H1 (cell line): ENCODE results near the gene LCN2. TPM values are rescaled to one million over a fixed set of nuclear protein-coding genes. Genes with fewer than 3 reads are reported as not detected.

Experiments used
- CTCF ChIA-PET: fragments of 300-600 bp; sonication (Branson Sonifier 250); formaldehyde crosslinking; loops from one replicate; lab custom pipeline; 2021; ENCODE audit not compliant: partially characterized antibody; lab: Charles Lee
- POLR2A ChIA-PET: fragments of 300-600 bp; sonication (Branson Sonifier 250); formaldehyde crosslinking; loops from one replicate; lab custom pipeline; 2021; ENCODE audit warnings: inconsistent platforms; ENCODE audit not compliant: partially characterized antibody; lab: Charles Lee
- DNase-seq, 2 experiments: peaks; one replicate each; pipeline versions ENCODE4 v3.0.0 to v3.0.0-alpha.2; 2010 to 2022; ENCODE audit warnings: low spot score in 2 of 2, low read depth in 1 of 2, mixed read lengths in 1 of 2
- FAIRE-seq: peaks from 2 replicates; lab custom pipeline; 2011; peaks lifted over from hg19 to GRCh38; lab: Jason Lieb, UNC
- H2AFZ ChIP-seq: 2 replicates; pipeline ENCODE4 v1.8.1; 2012; ENCODE audit warnings: low read length, inconsistent platforms
- H2AK5ac ChIP-seq: 2 replicates; pipeline ENCODE4 v1.6.1; 2013; ENCODE audit warnings: low read depth, low read length
- H2BK120ac ChIP-seq: replicated peaks from 2 replicates; pipeline ENCODE3; 2013; ENCODE audit warnings: low read depth, low read length, inconsistent platforms
- H2BK12ac ChIP-seq: 2 replicates; pipeline ENCODE4 v1.6.1; 2013; ENCODE audit warnings: low read depth, low read length
- H2BK15ac ChIP-seq: 2 replicates; pipeline ENCODE4 v1.6.1; 2013; ENCODE audit warnings: low read length
- H2BK20ac ChIP-seq: 2 replicates; pipeline ENCODE4 v1.6.1; 2013; ENCODE audit warnings: low read length
- H2BK5ac ChIP-seq: 2 replicates; pipeline ENCODE4 v1.6.1; 2013; ENCODE audit warnings: low read depth, low read length
- H3K14ac ChIP-seq: 2 replicates; pipeline ENCODE4 v1.6.1; 2013; ENCODE audit warnings: inconsistent platforms; ENCODE audit not compliant: insufficient read length
- H3K18ac ChIP-seq: 2 replicates; pipeline ENCODE4 v1.6.1; 2013; ENCODE audit warnings: low read length; ENCODE audit errors: extremely low read depth
- H3K23ac ChIP-seq: 2 replicates; pipeline ENCODE4 v1.6.1; 2013; ENCODE audit warnings: inconsistent platforms; ENCODE audit not compliant: insufficient read length
- H3K23me2 ChIP-seq: 2 replicates; pipeline ENCODE4 v1.6.1; 2013; ENCODE audit warnings: low read depth, low read length
- H3K27ac ChIP-seq: 2 replicates; pipeline ENCODE4 v1.6.1; 2011; ENCODE audit warnings: low read depth, low read length, inconsistent platforms
- H3K27me3 ChIP-seq, 4 experiments: replicated peaks in 1 of 4; 1 replicate in 1 of 4; 2 replicates in 3 of 4; pipeline versions ENCODE4 v1.6.1 to v1.8.1; 2011 to 2013; ENCODE audit warnings: low read length in 3 of 4, mild to moderate bottlenecking in 3 of 4, inconsistent platforms in 2 of 4, mixed read lengths in 2 of 4, moderate library complexity in 1 of 4; ENCODE audit not compliant: control insufficient read depth in 3 of 4, insufficient read depth in 3 of 4; ENCODE audit errors: extremely low read depth in 1 of 4
- H3K36me3 ChIP-seq, 4 experiments: 2 replicates each; pipeline versions ENCODE4 v1.6.1 to v1.8.1; 2011 to 2013; ENCODE audit warnings: mild to moderate bottlenecking in 4 of 4, low read length in 3 of 4, moderate library complexity in 2 of 4, control low read depth in 1 of 4, inconsistent platforms in 1 of 4; ENCODE audit not compliant: insufficient read depth in 4 of 4, control insufficient read depth in 2 of 4
- H3K4ac ChIP-seq: replicated peaks from 2 replicates; pipeline ENCODE3; 2013; ENCODE audit warnings: low read length, low read depth, mixed read lengths, inconsistent platforms; ENCODE audit not compliant: insufficient read length
- H3K4me1 ChIP-seq, 4 experiments: replicated peaks in 1 of 4; 1 replicate in 1 of 4; 2 replicates in 3 of 4; pipeline versions ENCODE4 v1.6.1 to v1.8.1; 2011 to 2013; ENCODE audit warnings: low read length in 3 of 4, inconsistent platforms in 2 of 4, mixed read lengths in 1 of 4; ENCODE audit not compliant: insufficient read depth in 4 of 4, control insufficient read depth in 3 of 4
- H3K4me2 ChIP-seq, 2 experiments: 2 replicates each; pipeline versions ENCODE4 v1.6.1 to v1.8.1; 2011 to 2013; ENCODE audit warnings: low read depth in 2 of 2, low read length in 2 of 2, control low read depth in 1 of 2, inconsistent platforms in 1 of 2, mild to moderate bottlenecking in 1 of 2; ENCODE audit not compliant: insufficient read depth in 1 of 2
- H3K4me3 ChIP-seq, 4 experiments: fragments of 200-600, 300-600 bp in 1 of 4; sonication (generic), shearing (Covaris generic), sonication (Bioruptor Twin) in 1 of 4; 2 replicates each; pipeline versions ENCODE4 v1.5.1 to v1.8.1; 2011 to 2016; ENCODE audit warnings: low read length in 4 of 4, low read depth in 3 of 4, control low read depth in 2 of 4, inconsistent platforms in 2 of 4, mild to moderate bottlenecking in 2 of 4, mixed read lengths in 1 of 4, moderate library complexity in 1 of 4; ENCODE audit not compliant: insufficient read depth in 2 of 4; ENCODE audit errors: extremely low read depth in 1 of 4
- H3K56ac ChIP-seq: replicated peaks from 2 replicates; pipeline ENCODE3; 2013; ENCODE audit warnings: low read depth, mild to moderate bottlenecking, mixed read lengths, low read length, inconsistent platforms; ENCODE audit not compliant: insufficient read length
- H3K79me1 ChIP-seq: 2 replicates; pipeline ENCODE4 v1.6.1; 2013; ENCODE audit warnings: low read depth, low read length, control low read depth
- H3K79me2 ChIP-seq, 2 experiments: 2 replicates each; pipeline versions ENCODE4 v1.6.1 to v1.8.1; 2012 to 2013; ENCODE audit warnings: low read length in 2 of 2, mild to moderate bottlenecking in 2 of 2, inconsistent platforms in 1 of 2; ENCODE audit not compliant: insufficient read depth in 2 of 2, control insufficient read depth in 1 of 2
- H3K9ac ChIP-seq, 4 experiments: replicated peaks in 1 of 4; 1 replicate in 1 of 4; 2 replicates in 3 of 4; pipeline versions ENCODE4 v1.6.1 to v1.8.1; 2011 to 2013; ENCODE audit warnings: low read depth in 3 of 4, low read length in 3 of 4, control low read depth in 2 of 4, mild to moderate bottlenecking in 2 of 4, moderate library complexity in 2 of 4, inconsistent platforms in 1 of 4; ENCODE audit errors: extremely low read depth in 1 of 4
- H3K9me3 ChIP-seq, 2 experiments: 2 replicates each; pipeline versions ENCODE4 v1.6.1 to v1.8.1; 2012 to 2013; ENCODE audit warnings: mild to moderate bottlenecking in 2 of 2, moderate library complexity in 2 of 2, control low read depth in 1 of 2, inconsistent platforms in 1 of 2, low read depth in 1 of 2, low read length in 1 of 2, mixed read lengths in 1 of 2; ENCODE audit not compliant: insufficient read depth in 2 of 2
- H4K20me1 ChIP-seq, 2 experiments: replicated peaks in 1 of 2; 2 replicates each; pipeline versions ENCODE3 to v1.8.1; 2011 to 2013; ENCODE audit warnings: inconsistent platforms in 2 of 2, low read length in 2 of 2, mild to moderate bottlenecking in 1 of 2; ENCODE audit not compliant: insufficient read depth in 2 of 2, control insufficient read depth in 1 of 2
- H4K5ac ChIP-seq: 2 replicates; pipeline ENCODE4 v1.6.1; 2013; ENCODE audit warnings: low read length, low read depth, mixed read lengths, inconsistent platforms; ENCODE audit not compliant: insufficient read length
- H4K8ac ChIP-seq: 2 replicates; pipeline ENCODE4 v1.8.0; 2013; ENCODE audit warnings: mild to moderate bottlenecking, moderate library complexity, low read length, inconsistent platforms; ENCODE audit not compliant: insufficient read depth; ENCODE audit errors: extremely low read depth
- H4K91ac ChIP-seq: replicated peaks from 2 replicates; pipeline ENCODE3; 2013; ENCODE audit warnings: low read length, mixed read lengths, inconsistent platforms; ENCODE audit not compliant: insufficient read length
- BCL11A ChIP-seq, 2 experiments: IDR thresholded peaks; one replicate each; pipeline ENCODE4 v1.6.1; 2011; ENCODE audit warnings: low read depth in 2 of 2, low read length in 2 of 2, mild to moderate bottlenecking in 2 of 2
- EGR1 ChIP-seq: IDR thresholded peaks from 2 replicates; pipeline ENCODE4 v1.6.1; 2011; ENCODE audit warnings: low read depth, low read length, borderline replicate concordance
- FOSL1 ChIP-seq: IDR thresholded peaks from 2 replicates; pipeline ENCODE4 v1.6.1; 2011; ENCODE audit warnings: mild to moderate bottlenecking, low read depth, low read length, moderate library complexity; ENCODE audit not compliant: insufficient read depth
- HDAC6 ChIP-seq: IDR thresholded peaks from one replicate; pipeline ENCODE4 v1.7.1; 2012; ENCODE audit warnings: low read depth, mild to moderate bottlenecking, inconsistent platforms, low read length, moderate library complexity
- KDM4A ChIP-seq: IDR thresholded peaks from one replicate; pipeline ENCODE4 v1.7.1; 2012; ENCODE audit warnings: low read depth, mild to moderate bottlenecking, moderate library complexity, low read length, inconsistent platforms; ENCODE audit not compliant: severe bottlenecking
- MAFK ChIP-seq: IDR thresholded peaks from 2 replicates; pipeline ENCODE4 v1.6.1; 2012; ENCODE audit warnings: low read depth, mild to moderate bottlenecking, improper control_type of control experiment, low read length
- RNF2 ChIP-seq: fragments of 200-900, 300-1000 bp; sonication (generic); IDR thresholded peaks from 2 replicates; pipeline ENCODE4 v1.7.1; 2016; ENCODE audit warnings: borderline replicate concordance, low read depth, mild to moderate bottlenecking, antibody characterized with exemption, low read length; ENCODE audit not compliant: poor library complexity, severe bottlenecking; ENCODE audit errors: missing control alignments
- RXRA ChIP-seq: IDR thresholded peaks from 2 replicates; pipeline ENCODE4 v1.6.1; 2011; ENCODE audit warnings: low read depth, mild to moderate bottlenecking, low read length, moderate library complexity; ENCODE audit not compliant: insufficient read depth
- SIRT6 ChIP-seq: IDR thresholded peaks from one replicate; pipeline ENCODE4 v1.7.1; 2012; ENCODE audit warnings: low read length, inconsistent platforms
- TAF1 ChIP-seq: IDR thresholded peaks from 2 replicates; pipeline ENCODE4 v1.6.1; 2011; ENCODE audit warnings: mild to moderate bottlenecking, low read depth, low read length
- ZNF274 ChIP-seq: IDR thresholded peaks from 2 replicates; pipeline ENCODE4 v1.7.0; 2012; ENCODE audit warnings: low read length, borderline replicate concordance; ENCODE audit errors: extremely low read depth
- WGBS, 2 experiments: shearing (Covaris generic) in 1 of 2; methylation state at CpG; one replicate each; pipeline versions ENCODE4 v1.1.6 to v1.1.7; 2013 to 2015; ENCODE audit warnings: low lambda C conversion rate in 2 of 2, mixed read lengths in 2 of 2, inconsistent platforms in 1 of 2, low coverage in 1 of 2, missing lambda C conversion rate in 1 of 2; ENCODE audit not compliant: insufficient replicate concordance in 2 of 2, insufficient coverage in 1 of 2, insufficient read length in 1 of 2; ENCODE audit errors: extremely low coverage in 1 of 2, missing lambda C conversion rate in 1 of 2; 5-methylcytosine and 5-hydroxymethylcytosine counted together
- polyA plus RNA-seq, 7 experiments: library from polyadenylated mRNA; depleted of rRNA in 3 of 7; stranded (reverse) in 5 of 7; unstranded in 2 of 7; fragments of >200 nt in 5 of 7; fragments of 200-250 nt in 2 of 7; gene quantifications; 1 replicate in 5 of 7; 2 replicates in 1 of 7; 4 replicates in 1 of 7; pipeline versions ENCODE4 v1.2.1 to v1.2.3, GENCODE V29; 2011 to 2013; ENCODE audit warnings: missing spikeins in 2 of 7, mixed read lengths in 2 of 7
- total RNA-seq: library from RNA; stranded (reverse); fragmentation: NEBNext Ultra II Directional; extraction: Animal tissue kit (Norgen Biotek cat#: 25700); gene quantifications from 2 replicates; pipeline ENCODE4 v1.2.1, GENCODE V29; 2021

Gene LCN2
- total and polyA plus RNA-seq, 2 of the 8 experiments (the other 6 are each of a cell fraction or from before 2014, with no cell fraction given), result 1.1 to 1.6 TPM

DNA sequence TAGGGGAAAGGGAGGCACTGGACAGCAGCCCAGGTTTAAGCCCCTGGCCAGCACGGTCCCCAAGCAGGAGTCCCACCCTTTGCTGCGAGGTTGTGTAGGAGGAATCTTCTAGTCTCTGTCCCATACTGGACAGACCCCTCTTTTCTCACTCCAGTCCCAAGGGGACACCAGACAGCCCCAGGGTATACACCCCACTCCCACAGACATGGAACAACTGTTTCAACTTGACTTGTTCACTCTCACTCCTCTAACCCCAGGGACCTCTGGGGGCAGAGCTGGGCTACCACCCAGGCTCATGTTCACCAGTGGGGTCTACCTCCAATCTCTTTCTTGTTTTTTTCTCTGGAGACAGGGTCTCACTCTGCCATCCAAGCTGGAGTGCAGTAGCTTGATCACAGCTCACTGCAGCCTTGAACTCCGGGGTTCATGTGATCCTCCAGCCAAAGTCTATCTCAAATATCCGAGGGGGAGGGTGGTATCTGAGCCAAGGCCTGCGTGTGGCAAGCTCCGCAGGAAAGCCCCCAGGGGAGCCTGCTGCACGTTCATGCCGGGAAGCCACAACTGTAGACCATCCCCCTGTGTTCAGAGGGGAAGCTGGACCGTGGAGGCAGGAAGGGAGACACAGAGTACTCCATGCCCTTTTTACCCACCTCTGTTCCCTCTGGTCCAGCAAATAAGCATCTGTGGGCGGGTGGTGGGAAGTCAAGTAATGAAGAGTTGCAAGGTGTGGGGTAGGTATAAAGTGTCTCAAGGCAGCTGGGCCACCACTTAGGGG, 23.5 kb upstream of the LCN2 start:
- peaks cover 0 to 6% (median 3%) of the 10 kb centered on the region in 4 experiments; a peak in 4 of 7 replicates for H3K4me1 ChIP-seq
- no peak overlapping the region for H3K9ac ChIP-seq
- peak overlapping the region; percentile 16 to 82; a peak in 3 of 4 replicates for H3K4me2 ChIP-seq
- H3K56ac ChIP-seq, result no peak overlapping the region
- H2BK15ac ChIP-seq, result no peak overlapping the region
- POLR2A ChIA-PET, result interaction anchor here (0.6 to 3.4 kb wide), 7 partner anchors 11 to 34 kb away, joined by 3 to 15 read pairs (median 5); partner anchors contain the start of gene BBLN
- H4K20me1 ChIP-seq, result peaks cover 0 to 16% of the 10 kb centered on the region in 2 experiments
- H4K5ac ChIP-seq, result no peak overlapping the region
- H3K27me3 ChIP-seq, result peaks cover 0 to 8% (median 7%) of the 10 kb centered on the region in 4 experiments; a peak in 5 of 7 replicates
- peaks cover 0 to 20% of the 10 kb centered on the region in 2 experiments; a peak in 1 of 4 replicates for H3K79me2 ChIP-seq
- 86% methylated on average over 10 of the region's 10 CpGs; no CpG with 5 or more reads in 1 of the 2 experiments for WGBS, 2 experiments
- H2AFZ ChIP-seq, result no peak overlapping the region
- H3K9me3 ChIP-seq, result peaks cover 0 to 4% of the 10 kb centered on the region in 2 experiments; a peak in 1 of 4 replicates
- no peak overlapping the region for H3K18ac ChIP-seq
- no peak overlapping the region for H3K14ac ChIP-seq
- H2AK5ac ChIP-seq, result no peak overlapping the region
- no peak overlapping the region for H3K27ac ChIP-seq
- no peak overlapping the region for H2BK120ac ChIP-seq
- no peak overlapping the region for H3K23ac ChIP-seq
- no peak overlapping the region for H2BK5ac ChIP-seq
- no peak overlapping the region for H2BK20ac ChIP-seq
- H3K36me3 ChIP-seq, result peaks cover 2 to 24% (median 8%) of the 10 kb centered on the region in 4 experiments; a peak in 4 of 8 replicates
- H3K4ac ChIP-seq, result peak overlapping the region; percentile 57
- no peak overlapping the region for H2BK12ac ChIP-seq
- H3K23me2 ChIP-seq, result peaks cover 6% of the 10 kb centered on the region; the same call in 1 of the 2 replicates
- CTCF ChIA-PET, result interaction anchor here (0.6 to 9.9 kb wide), 34 partner anchors 9 to 285 kb away, joined by 3 to 74 read pairs (median 4); partner anchors contain the start of genes CIZ1, DNM1, LCN2 and NAIF1
- no peak for DNase-seq
- H4K8ac ChIP-seq, result no peak overlapping the region
- no peak overlapping the region for H4K91ac ChIP-seq
- H3K4me3 ChIP-seq, result peak overlapping the region in 1 of 4 experiments; percentile 87; a peak in 1 of 8 replicates
- peaks cover 4% of the 10 kb centered on the region; the same call in 1 of the 2 replicates for H3K79me1 ChIP-seq
- no peak for FAIRE-seq
- TF ChIP-seq FOSL1 (no peak), MAFK (no peak), HDAC6 (no peak), RNF2 (no peak), SIRT6 (no peak), RXRA (no peak), EGR1 (no peak), TAF1 (no peak), BCL11A (IDR thresholded peaks at IDR 0.05; ENCODE audit: low read depth in 2 of 2, low read length in 2 of 2) (no peak), ZNF274 (no peak), KDM4A (no peak)
